Neutrophil (primary cell): ENCODE measurements around the gene INSL6.

Experiments used
- H3K27ac ChIP-seq: fragments of 200-600 bp; sonication (generic); 2 replicates; pipeline ENCODE4 v1.5.1; 2016; ENCODE audit warnings: mild to moderate bottlenecking, moderate library complexity
- H3K27me3 ChIP-seq: fragments of 200-600 bp; sonication (generic); 2 replicates; pipeline ENCODE4 v1.6.0; 2016; ENCODE audit warnings: mild to moderate bottlenecking
- H3K36me3 ChIP-seq: fragments of 200-600 bp; sonication (generic); 2 replicates; pipeline ENCODE4 v1.5.1; 2017
- H3K4me1 ChIP-seq, 2 experiments: fragments of 200-600 bp in 1 of 2; sonication (generic) in 1 of 2; 1 replicate in 1 of 2; 2 replicates in 1 of 2; pipeline versions ENCODE4 v1.5.1 to v1.6.1; 2013 to 2016; ENCODE audit warnings: low read depth in 1 of 2, low read length in 1 of 2, mild to moderate bottlenecking in 1 of 2, moderate library complexity in 1 of 2; ENCODE audit not compliant: control insufficient read depth in 1 of 2, insufficient read depth in 1 of 2
- H3K4me3 ChIP-seq, 2 experiments: fragments of 200-600 bp in 1 of 2; sonication (generic) in 1 of 2; 1 replicate in 1 of 2; 2 replicates in 1 of 2; pipeline ENCODE4 v1.5.1; 2013 to 2016; ENCODE audit warnings: low read depth in 1 of 2, low read length in 1 of 2, mild to moderate bottlenecking in 1 of 2, moderate library complexity in 1 of 2
- H3K9me3 ChIP-seq: fragments of 200-600 bp; sonication (generic); 2 replicates; pipeline ENCODE4 v1.5.1; 2016
- CTCF ChIP-seq: fragments of 200-600 bp; sonication (generic); IDR thresholded peaks from 2 replicates; pipeline ENCODE4 v1.5.1; 2016; ENCODE audit warnings: antibody characterized with exemption

Gene INSL6, protein sequence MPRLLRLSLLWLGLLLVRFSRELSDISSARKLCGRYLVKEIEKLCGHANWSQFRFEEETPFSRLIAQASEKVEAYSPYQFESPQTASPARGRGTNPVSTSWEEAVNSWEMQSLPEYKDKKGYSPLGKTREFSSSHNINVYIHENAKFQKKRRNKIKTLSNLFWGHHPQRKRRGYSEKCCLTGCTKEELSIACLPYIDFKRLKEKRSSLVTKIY

DNA sequence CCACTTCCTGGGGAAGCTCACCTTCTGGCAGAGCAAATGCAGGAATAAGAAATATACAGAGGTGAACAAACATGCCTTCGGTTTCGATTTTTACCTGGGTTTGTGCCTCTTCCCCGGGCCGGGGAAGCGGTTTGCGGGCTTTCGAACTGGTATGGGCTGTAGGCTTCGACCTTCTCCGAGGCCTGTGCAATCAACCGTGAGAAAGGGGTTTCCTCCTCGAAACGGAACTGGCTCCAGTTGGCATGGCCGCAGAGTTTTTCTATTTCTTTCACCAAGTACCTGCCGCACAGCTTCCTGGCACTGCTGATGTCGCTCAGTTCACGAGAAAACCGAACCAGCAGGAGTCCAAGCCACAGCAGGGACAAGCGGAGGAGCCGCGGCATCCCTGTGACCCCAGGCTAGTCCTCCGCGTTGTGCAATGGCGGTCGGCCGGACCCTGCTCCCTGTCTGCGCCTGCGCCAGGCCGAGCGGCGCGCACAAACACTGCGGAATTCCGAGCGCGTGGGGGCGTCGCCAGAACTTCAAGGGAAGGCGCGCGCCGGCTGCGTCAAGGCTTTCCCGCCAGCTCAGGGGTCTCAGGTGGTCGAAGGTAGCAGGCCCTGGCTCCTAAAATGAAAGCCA is at the start of gene INSL6:
INSL6 (minus strand) TSS at position 420 of the 621 bp plus-strand sequence; CDS start at position 383, 37 bp downstream.
- Histone ChIP-seq H3K27me3 (no peaks in the 10 kb centered on the region), H3K36me3 (no peaks in the 10 kb centered on the region), H3K9me3 (no peaks in the 10 kb centered on the region), H3K4me1 (no peaks in the 10 kb centered on the region), H3K4me3 (no peak within 1 kb of the TSS), H3K27ac (no peak within 1 kb of the TSS)
- no peak for TF ChIP-seq CTCF

- H3K4me1 ChIP-seq: no peaks in the 10 kb centered on the region
- TF ChIP-seq CTCF: no peak
- no peaks in the 10 kb centered on the region for H3K27me3 ChIP-seq
- no peak within 1 kb of the TSS for H3K27ac ChIP-seq
- no peak within 1 kb of the TSS for H3K4me3 ChIP-seq
- no peaks in the 10 kb centered on the region for H3K9me3 ChIP-seq
- H3K36me3 ChIP-seq: no peaks in the 10 kb centered on the region
Observed at GRCh38 chr9:5231212-5231611, 45.8 kb upstream of the INSL6 start, which contains the start of gene INSL4. Gene INSL4 (plus strand): TSS chr9:5231419. CDS start chr9:5231524, 105 bp downstream.

DNA sequence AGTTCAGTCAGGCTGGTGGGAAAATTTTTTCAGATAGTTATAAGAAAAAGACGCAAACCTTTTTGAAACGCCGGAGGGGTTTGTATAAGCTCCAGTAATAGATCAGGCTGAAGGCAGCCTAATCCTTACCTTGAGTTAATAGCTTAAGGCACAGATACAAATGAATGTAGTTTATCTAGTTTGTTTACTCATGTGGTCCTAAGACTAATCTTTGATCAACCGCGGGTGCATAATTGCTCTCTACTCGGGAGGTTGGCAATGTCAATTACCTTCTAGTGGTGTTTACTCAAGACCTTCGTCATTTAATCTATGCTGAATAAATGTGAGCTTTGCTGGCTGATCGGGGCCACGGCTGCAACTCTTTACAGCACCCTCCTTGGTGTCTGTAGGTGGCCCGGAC is 45.1 kb upstream of the INSL6 start:
- H3K4me3 ChIP-seq: no peak overlapping the region
- H3K27me3 ChIP-seq: no peaks in the 10 kb centered on the region
- no peaks in the 10 kb centered on the region for H3K4me1 ChIP-seq
- no peaks in the 10 kb centered on the region for H3K36me3 ChIP-seq
- H3K27ac ChIP-seq: no peak overlapping the region
- TF ChIP-seq CTCF: no peak
- H3K9me3 ChIP-seq: no peaks in the 10 kb centered on the region

GRCh38 chr9:5205071-5205470 is 19.6 kb upstream of the INSL6 start:
- Histone ChIP-seq H3K27ac (no peak overlapping the region), H3K36me3 (no peaks in the 10 kb centered on the region), H3K9me3 (no peaks in the 10 kb centered on the region), H3K27me3 (no peaks in the 10 kb centered on the region), H3K4me3 (no peak overlapping the region), H3K4me1 (no peaks in the 10 kb centered on the region)
- TF ChIP-seq CTCF: no peak

- Histone ChIP-seq H3K4me1 (no peaks in the 10 kb centered on the region), H3K9me3 (no peaks in the 10 kb centered on the region), H3K36me3 (no peaks in the 10 kb centered on the region), H3K27me3 (no peaks in the 10 kb centered on the region), H3K27ac (no peak overlapping the region), H3K4me3 (no peak overlapping the region)
- no peak for TF ChIP-seq CTCF
Observed at GRCh38 chr9:5195463-5195862, 10.0 kb upstream of the INSL6 start.
